ENCODE results near the gene ZNF71.

DNA sequence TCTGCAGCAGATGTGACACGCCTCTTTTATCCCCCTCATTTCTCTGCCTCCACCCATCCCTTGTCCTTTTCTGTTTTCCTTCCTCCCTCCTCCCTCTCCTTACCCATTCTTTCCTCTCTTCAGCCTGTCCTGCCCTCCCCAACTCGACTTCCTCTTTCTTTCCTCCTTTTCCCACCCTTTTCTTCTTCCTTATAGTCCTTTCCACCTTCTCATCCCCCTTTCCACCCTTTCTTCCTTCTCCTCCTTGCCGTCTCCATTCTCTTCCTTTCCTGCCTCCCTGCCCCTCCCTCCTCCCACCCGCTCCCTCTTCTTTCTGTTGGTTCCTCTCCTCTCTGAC, 688 bp upstream of the ZNF71 start:
- TF ChIP-seq, protein P1, sequence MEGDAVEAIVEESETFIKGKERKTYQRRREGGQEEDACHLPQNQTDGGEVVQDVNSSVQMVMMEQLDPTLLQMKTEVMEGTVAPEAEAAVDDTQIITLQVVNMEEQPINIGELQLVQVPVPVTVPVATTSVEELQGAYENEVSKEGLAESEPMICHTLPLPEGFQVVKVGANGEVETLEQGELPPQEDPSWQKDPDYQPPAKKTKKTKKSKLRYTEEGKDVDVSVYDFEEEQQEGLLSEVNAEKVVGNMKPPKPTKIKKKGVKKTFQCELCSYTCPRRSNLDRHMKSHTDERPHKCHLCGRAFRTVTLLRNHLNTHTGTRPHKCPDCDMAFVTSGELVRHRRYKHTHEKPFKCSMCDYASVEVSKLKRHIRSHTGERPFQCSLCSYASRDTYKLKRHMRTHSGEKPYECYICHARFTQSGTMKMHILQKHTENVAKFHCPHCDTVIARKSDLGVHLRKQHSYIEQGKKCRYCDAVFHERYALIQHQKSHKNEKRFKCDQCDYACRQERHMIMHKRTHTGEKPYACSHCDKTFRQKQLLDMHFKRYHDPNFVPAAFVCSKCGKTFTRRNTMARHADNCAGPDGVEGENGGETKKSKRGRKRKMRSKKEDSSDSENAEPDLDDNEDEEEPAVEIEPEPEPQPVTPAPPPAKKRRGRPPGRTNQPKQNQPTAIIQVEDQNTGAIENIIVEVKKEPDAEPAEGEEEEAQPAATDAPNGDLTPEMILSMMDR (conservative IDR thresholded peaks at IDR 0.05; ENCODE audit: low read length): no peak
- TF ChIP-seq EZH2phosphoT487 (IDR thresholded peaks at IDR 0.05; ENCODE audit: borderline replicate concordance, low read depth, low read length): no peak
